HCT116 (cell line): ENCODE results near the gene C1orf159. TPM values are rescaled to one million over a fixed set of nuclear protein-coding genes. Genes with fewer than 3 reads are reported as not detected.

Experiments used
- ATAC-seq: fragments of 200-7000 bp; cut with Tn5 transposase; 2 replicates; pipeline ENCODE4 v1.9.1; 2020; ENCODE audit warnings: mild to moderate bottlenecking, moderate library complexity
- BruUV-seq: library from RNA; stranded (reverse); fragments of 400-500 nt; replicated peaks from 2 replicates; lab custom pipeline; 2021; lab: Mats Ljungman, UMichigan
- CTCF ChIA-PET: fragments of 300-600 bp; sonication (Branson Sonifier 250); formaldehyde crosslinking; loops from one replicate; lab custom pipeline; 2021; ENCODE audit warnings: antibody characterized with exemption; lab: Charles Lee
- POLR2A ChIA-PET: fragments of 300-600, 350-600 bp; sonication (Branson Sonifier 250); formaldehyde crosslinking; loops from one replicate; lab custom pipeline; 2021; ENCODE audit warnings: antibody characterized with exemption; lab: Charles Lee
- RAD21 ChIA-PET, 2 experiments: fragments of 300-600 bp; sonication (Branson Sonifier 250); formaldehyde crosslinking; loops; one replicate each; lab custom pipeline; 2023; ENCODE audit warnings: low total read pairs in 2 of 2; ENCODE audit not compliant: uncharacterized antibody in 2 of 2, unreplicated experiment in 2 of 2, low non-redundant PET in 1 of 2; lab: Charles Lee
- DNase-seq: peaks from one replicate; pipeline ENCODE4 v3.0.0-alpha.2; 2010; ENCODE audit warnings: low read depth, low spot score
- H2AFZ ChIP-seq: fragments of 200-600 bp; shearing (Covaris generic), sonication (generic); 2 replicates; pipeline ENCODE4 v1.6.1; 2017; ENCODE audit warnings: low read depth, mixed run types, mixed read lengths, antibody characterized with exemption, low read length; ENCODE audit not compliant: poor library complexity, severe bottlenecking
- H3K27ac ChIP-seq: 2 replicates; pipeline ENCODE4 v1.5.1; 2012; ENCODE audit warnings: low read depth, low read length
- H3K27me3 ChIP-seq: fragments of 200-600 bp; sonication (generic); 2 replicates; pipeline ENCODE4 v1.6.1; 2016; ENCODE audit warnings: mixed run types, low read length, mixed read lengths; ENCODE audit not compliant: insufficient read depth
- H3K36me3 ChIP-seq, 2 experiments: fragments of 200-500 bp in 1 of 2; fragments of 200-600 bp in 1 of 2; sonication (Bioruptor generic) in 1 of 2; sonication (generic) in 1 of 2; 2 replicates each; pipeline versions ENCODE4 v1.5.1 to v1.6.1; 2014 to 2016; ENCODE audit warnings: low read length in 2 of 2, inconsistent platforms in 1 of 2, mixed read lengths in 1 of 2, mixed run types in 1 of 2; ENCODE audit not compliant: insufficient read depth in 2 of 2, control insufficient read depth in 1 of 2
- H3K4me1 ChIP-seq, 2 experiments: fragments of 200-600 bp in 1 of 2; sonication (generic) in 1 of 2; 2 replicates each; pipeline versions ENCODE4 v1.5.1 to v1.6.1; 2012 to 2017; ENCODE audit warnings: low read length in 2 of 2, inconsistent platforms in 1 of 2, mild to moderate bottlenecking in 1 of 2, mixed read lengths in 1 of 2, mixed run types in 1 of 2, moderate library complexity in 1 of 2; ENCODE audit not compliant: insufficient read depth in 2 of 2, control insufficient read depth in 1 of 2
- H3K4me2 ChIP-seq: fragments of 200-600 bp; sonication (generic); 2 replicates; pipeline ENCODE4 v1.6.1; 2017; ENCODE audit warnings: mixed run types, low read length, mixed read lengths
- H3K4me3 ChIP-seq, 2 experiments: fragments of 200-600 bp in 1 of 2; sonication (generic) in 1 of 2; replicated peaks in 1 of 2; 2 replicates each; pipeline ENCODE4 v1.5.1; 2011 to 2016; ENCODE audit warnings: low read length in 2 of 2, control low read depth in 1 of 2, low read depth in 1 of 2, mild to moderate bottlenecking in 1 of 2, mixed read lengths in 1 of 2, mixed run types in 1 of 2
- H3K79me2 ChIP-seq: fragments of 200-600 bp; sonication (generic); 2 replicates; pipeline ENCODE4 v1.6.1; 2017; ENCODE audit warnings: mild to moderate bottlenecking, mixed run types, low read length, moderate library complexity, mixed read lengths; ENCODE audit not compliant: insufficient read depth
- H3K9ac ChIP-seq: fragments of 200-600 bp; sonication (generic); 2 replicates; pipeline ENCODE4 v1.6.1; 2016; ENCODE audit warnings: low read length, mixed read lengths
- H3K9me2 ChIP-seq: fragments of 200-600 bp; sonication (generic), shearing (Covaris generic); 2 replicates; pipeline ENCODE4 v1.6.1; 2017; ENCODE audit warnings: mixed run types, mild to moderate bottlenecking, moderate library complexity; ENCODE audit not compliant: insufficient read depth
- H3K9me3 ChIP-seq, 2 experiments: fragments of 200-500 bp in 1 of 2; fragments of 200-600 bp in 1 of 2; sonication (Bioruptor generic) in 1 of 2; sonication (generic) in 1 of 2; 2 replicates each; pipeline ENCODE4 v1.6.1; 2014 to 2017; ENCODE audit warnings: low read length in 2 of 2, mixed read lengths in 2 of 2, inconsistent platforms in 1 of 2, low read depth in 1 of 2, mild to moderate bottlenecking in 1 of 2, mixed run types in 1 of 2, moderate library complexity in 1 of 2; ENCODE audit not compliant: control insufficient read depth in 1 of 2, insufficient read depth in 1 of 2
- H4K20me1 ChIP-seq: fragments of 200-600 bp; sonication (generic), shearing (Covaris generic); 2 replicates; pipeline ENCODE4 v1.6.1; 2017; ENCODE audit warnings: mixed run types, mild to moderate bottlenecking, moderate library complexity; ENCODE audit not compliant: insufficient read depth
- EGR1 ChIP-seq: IDR thresholded peaks from 2 replicates; pipeline ENCODE4 v1.6.1; 2012; ENCODE audit warnings: low read depth
- EZH2 ChIP-seq: fragments of 200-600 bp; sonication (generic); IDR thresholded peaks from 2 replicates; pipeline ENCODE4 v1.6.1; 2017; ENCODE audit warnings: antibody characterized with exemption, mixed run types
- EZH2phosphoT487 ChIP-seq: fragments of 200-600 bp; IDR thresholded peaks from 2 replicates; pipeline ENCODE4 v1.6.1; 2018; ENCODE audit warnings: antibody characterized with exemption, borderline replicate concordance
- JUND ChIP-seq: IDR thresholded peaks from 2 replicates; pipeline ENCODE4 v1.6.1; 2012
- MAX ChIP-seq: IDR thresholded peaks from 2 replicates; pipeline ENCODE4 v1.6.1; 2012
- POLR2A ChIP-seq: IDR thresholded peaks from 2 replicates; pipeline ENCODE4 v1.7.0; 2011; ENCODE audit warnings: borderline replicate concordance; ENCODE audit not compliant: insufficient read depth, insufficient read length; ENCODE audit errors: extremely low read depth
- POLR2AphosphoS5 ChIP-seq: IDR thresholded peaks from 2 replicates; pipeline ENCODE4 v1.6.1; 2011; ENCODE audit warnings: mild to moderate bottlenecking, low read depth, low read length, moderate library complexity
- SP1 ChIP-seq: IDR thresholded peaks from 2 replicates; pipeline ENCODE4 v1.6.1; 2012; ENCODE audit warnings: low read depth
- SRF ChIP-seq: IDR thresholded peaks from 2 replicates; pipeline ENCODE4 v1.6.1; 2012; ENCODE audit warnings: low read depth
- YY1 ChIP-seq: IDR thresholded peaks from 2 replicates; pipeline ENCODE4 v1.6.1; 2011; ENCODE audit warnings: low read length, low read depth, moderate library complexity, mild to moderate bottlenecking; ENCODE audit not compliant: insufficient replicate concordance; ENCODE audit errors: extremely low read depth
- ZNF274 ChIP-seq: fragments of 200-500 bp; sonication (Bioruptor generic); IDR thresholded peaks from 2 replicates; pipeline ENCODE4 v1.6.1; 2014; ENCODE audit warnings: mild to moderate bottlenecking, low read depth, low read length, inconsistent platforms
- intact Hi-C: fragments of 100-400 bp; cut with micrococcal nuclease; formaldehyde crosslinking; loops from 2 replicates; pipeline ENCODE4 v1.10.0; 2022
- total RNA-seq: library from RNA; stranded (reverse); gene quantifications from one replicate; pipeline ENCODE4 v1.2.1, GENCODE V29; 2021; ENCODE audit not compliant: unreplicated experiment
- TF ChIP-seq, protein P1 (sequence below): IDR thresholded peaks from 2 replicates; pipeline ENCODE4 v1.6.1; 2011; ENCODE audit warnings: mild to moderate bottlenecking, low read length, moderate library complexity; ENCODE audit not compliant: insufficient replicate concordance; ENCODE audit errors: extremely low read depth
- TF ChIP-seq, protein P2 (sequence below): IDR thresholded peaks from 2 replicates; pipeline ENCODE4 v1.6.1; 2012; ENCODE audit warnings: low read depth

Gene C1orf159
- total RNA-seq, 1 experiment from 2014 or later, result 22.7 TPM

DNA sequence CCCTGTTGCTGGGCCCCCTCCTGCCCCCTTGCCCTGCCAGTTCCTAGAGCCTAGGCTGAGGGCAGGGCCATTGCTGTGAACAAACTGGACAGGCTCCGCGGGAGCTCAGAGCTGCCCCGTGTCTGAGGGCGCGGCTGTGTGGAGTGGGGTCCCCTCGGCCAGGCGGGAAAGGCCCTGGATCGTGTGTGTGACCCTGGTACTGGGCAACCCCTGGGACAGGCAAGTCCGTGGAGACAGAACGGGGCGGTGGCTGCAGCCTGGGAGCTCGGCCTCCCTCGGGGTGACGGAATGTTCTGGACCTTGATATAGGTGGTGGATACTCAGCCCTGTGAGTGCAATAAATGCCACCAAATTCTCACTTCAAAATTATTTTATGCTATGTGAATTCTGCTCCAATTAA is 27.7 kb upstream of the C1orf159 start:
- Histone ChIP-seq H3K4me2 (no peak overlapping the region), H3K9me3 (no peaks in the 10 kb centered on the region), H3K9ac (no peak overlapping the region), H2AFZ (no peak overlapping the region), H3K4me1 (peaks cover 2 to 6% of the 10 kb centered on the region in 2 experiments; a peak in 2 of 4 replicates), H4K20me1 (no peaks in the 10 kb centered on the region), H3K27me3 (no peaks in the 10 kb centered on the region), H3K36me3 (no peaks in the 10 kb centered on the region), H3K27ac (no peak overlapping the region), H3K4me3 (no peak overlapping the region)
- no peak for ATAC-seq
- BruUV-seq, result no TSS peak
- intact Hi-C loops, result no loop called here
- CTCF ChIA-PET, result no interaction called here
- RAD21 ChIA-PET, result no interaction called here
- TF ChIP-seq, protein P1, sequence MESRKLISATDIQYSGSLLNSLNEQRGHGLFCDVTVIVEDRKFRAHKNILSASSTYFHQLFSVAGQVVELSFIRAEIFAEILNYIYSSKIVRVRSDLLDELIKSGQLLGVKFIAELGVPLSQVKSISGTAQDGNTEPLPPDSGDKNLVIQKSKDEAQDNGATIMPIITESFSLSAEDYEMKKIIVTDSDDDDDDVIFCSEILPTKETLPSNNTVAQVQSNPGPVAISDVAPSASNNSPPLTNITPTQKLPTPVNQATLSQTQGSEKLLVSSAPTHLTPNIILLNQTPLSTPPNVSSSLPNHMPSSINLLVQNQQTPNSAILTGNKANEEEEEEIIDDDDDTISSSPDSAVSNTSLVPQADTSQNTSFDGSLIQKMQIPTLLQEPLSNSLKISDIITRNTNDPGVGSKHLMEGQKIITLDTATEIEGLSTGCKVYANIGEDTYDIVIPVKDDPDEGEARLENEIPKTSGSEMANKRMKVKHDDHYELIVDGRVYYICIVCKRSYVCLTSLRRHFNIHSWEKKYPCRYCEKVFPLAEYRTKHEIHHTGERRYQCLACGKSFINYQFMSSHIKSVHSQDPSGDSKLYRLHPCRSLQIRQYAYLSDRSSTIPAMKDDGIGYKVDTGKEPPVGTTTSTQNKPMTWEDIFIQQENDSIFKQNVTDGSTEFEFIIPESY, result no peak
- TF ChIP-seq, all 23 proteins: peak for 0
- Histone ChIP-seq H3K79me2 (no peaks in the 10 kb centered on the region), H3K9me2 (no peaks in the 10 kb centered on the region)
- no peak for DNase-seq
- POLR2A ChIA-PET, result no interaction called here

GRCh38 chr1:1142844-1143243 is 27.0 kb upstream of the C1orf159 start:
- no peaks in the 10 kb centered on the region for H3K79me2 ChIP-seq
- ChIA-PET POLR2A (no interaction called here), RAD21 (no interaction called here), CTCF (no interaction called here)
- no peaks in the 10 kb centered on the region for H3K27me3 ChIP-seq
- DNase-seq, result no peak
- no peaks in the 10 kb centered on the region for H4K20me1 ChIP-seq
- peaks cover 2 to 8% of the 10 kb centered on the region in 2 experiments; a peak in 2 of 4 replicates for H3K4me1 ChIP-seq
- H3K4me2 ChIP-seq, result no peak overlapping the region
- H3K27ac ChIP-seq, result no peak overlapping the region
- no peaks in the 10 kb centered on the region for H3K36me3 ChIP-seq
- H3K9me2 ChIP-seq, result no peaks in the 10 kb centered on the region
- no peak overlapping the region for H2AFZ ChIP-seq
- TF ChIP-seq, protein P1, result no peak
- no peak for TF ChIP-seq SP1
- no peak for TF ChIP-seq MAX
- TF ChIP-seq YY1, result no peak
- TF ChIP-seq ZNF274, result no peak
- no peak for TF ChIP-seq POLR2AphosphoS5
- TF ChIP-seq EZH2, result no peak
- TF ChIP-seq POLR2A, result no peak
- no peak for TF ChIP-seq SRF
- TF ChIP-seq EGR1, result no peak
- TF ChIP-seq, protein P2, sequence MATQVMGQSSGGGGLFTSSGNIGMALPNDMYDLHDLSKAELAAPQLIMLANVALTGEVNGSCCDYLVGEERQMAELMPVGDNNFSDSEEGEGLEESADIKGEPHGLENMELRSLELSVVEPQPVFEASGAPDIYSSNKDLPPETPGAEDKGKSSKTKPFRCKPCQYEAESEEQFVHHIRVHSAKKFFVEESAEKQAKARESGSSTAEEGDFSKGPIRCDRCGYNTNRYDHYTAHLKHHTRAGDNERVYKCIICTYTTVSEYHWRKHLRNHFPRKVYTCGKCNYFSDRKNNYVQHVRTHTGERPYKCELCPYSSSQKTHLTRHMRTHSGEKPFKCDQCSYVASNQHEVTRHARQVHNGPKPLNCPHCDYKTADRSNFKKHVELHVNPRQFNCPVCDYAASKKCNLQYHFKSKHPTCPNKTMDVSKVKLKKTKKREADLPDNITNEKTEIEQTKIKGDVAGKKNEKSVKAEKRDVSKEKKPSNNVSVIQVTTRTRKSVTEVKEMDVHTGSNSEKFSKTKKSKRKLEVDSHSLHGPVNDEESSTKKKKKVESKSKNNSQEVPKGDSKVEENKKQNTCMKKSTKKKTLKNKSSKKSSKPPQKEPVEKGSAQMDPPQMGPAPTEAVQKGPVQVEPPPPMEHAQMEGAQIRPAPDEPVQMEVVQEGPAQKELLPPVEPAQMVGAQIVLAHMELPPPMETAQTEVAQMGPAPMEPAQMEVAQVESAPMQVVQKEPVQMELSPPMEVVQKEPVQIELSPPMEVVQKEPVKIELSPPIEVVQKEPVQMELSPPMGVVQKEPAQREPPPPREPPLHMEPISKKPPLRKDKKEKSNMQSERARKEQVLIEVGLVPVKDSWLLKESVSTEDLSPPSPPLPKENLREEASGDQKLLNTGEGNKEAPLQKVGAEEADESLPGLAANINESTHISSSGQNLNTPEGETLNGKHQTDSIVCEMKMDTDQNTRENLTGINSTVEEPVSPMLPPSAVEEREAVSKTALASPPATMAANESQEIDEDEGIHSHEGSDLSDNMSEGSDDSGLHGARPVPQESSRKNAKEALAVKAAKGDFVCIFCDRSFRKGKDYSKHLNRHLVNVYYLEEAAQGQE, result no peak
- no peak for TF ChIP-seq JUND
- no peak for TF ChIP-seq EZH2phosphoT487
- H3K9me3 ChIP-seq, result no peaks in the 10 kb centered on the region
- intact Hi-C loops, result no loop called here
- no peak overlapping the region for H3K9ac ChIP-seq
- no peak overlapping the region for H3K4me3 ChIP-seq
- no peak for ATAC-seq
- BruUV-seq, result no TSS peak
